Prostate gland (tissue), 2 donors: ENCODE data around the gene HIGD2A. TPM values are rescaled to one million over a fixed set of nuclear protein-coding genes. Genes with fewer than 3 reads are reported as not detected.
"Not testable (repeated sequence)": the region's sequence is repeated elsewhere in the genome, so short reads cannot be mapped to it uniquely, and the experiment has no call there.

Experiments used
- DNase-seq: peaks from one replicate; pipeline ENCODE4 v3.0.0-alpha.2; 2019; ENCODE audit warnings: low spot score
- H3K27ac ChIP-seq, 2 donors: fragments of 200-600 bp; sonication (generic); 2 replicates each; pipeline ENCODE4 v1.5.1; 2017 to 2019
- H3K27me3 ChIP-seq: fragments of 200-600 bp; sonication (generic); replicated peaks from 2 replicates; pipeline ENCODE4 v1.5.1; 2019; ENCODE audit not compliant: insufficient read depth
- H3K36me3 ChIP-seq, 2 donors: fragments of 200-600 bp; sonication (generic); 1 replicate in 1 of 2; 2 replicates in 1 of 2; pipeline versions ENCODE4 v1.5.1 to v1.8.1; 2017 to 2019
- H3K4me1 ChIP-seq: fragments of 200-600 bp; sonication (generic); replicated peaks from 2 replicates; pipeline ENCODE4 v1.5.1; 2019
- H3K4me3 ChIP-seq, 2 donors: fragments of 200-600 bp; sonication (generic); 2 replicates each; pipeline ENCODE4 v1.5.1; 2017 to 2019
- H3K9me3 ChIP-seq: fragments of 200-600 bp; sonication (generic); 2 replicates; pipeline ENCODE4 v1.5.1; 2017
- POLR2A ChIP-seq: fragments of 450-650 bp; IDR thresholded peaks from one replicate; pipeline ENCODE4 v1.6.1; 2016; ENCODE audit warnings: antibody characterized with exemption, mild to moderate bottlenecking
- POLR2AphosphoS5 ChIP-seq: sonication (generic); formaldehyde crosslinking; IDR thresholded peaks from one replicate; pipeline ENCODE4 v1.6.1; 2017; ENCODE audit warnings: antibody characterized with exemption
- WGBS: methylation state at CpG from one replicate; pipeline ENCODE4 v1.1.5; 2018; 5-methylcytosine and 5-hydroxymethylcytosine counted together
- intact Hi-C: fragments of 100-400 bp; cut with DNase I; formaldehyde crosslinking; loops from one replicate; pipeline ENCODE4 v1.14.2; 2022
- total RNA-seq, 2 donors: library from RNA; depleted of rRNA; stranded (reverse); fragments of >200 nt; gene quantifications; one replicate each; pipeline ENCODE4 v1.1.0, GENCODE V29; 2016
- TF ChIP-seq, protein P1 (sequence below), 4 experiments: fragments of 200-600 bp in 2 of 4; fragments of 450-650 bp in 2 of 4; sonication (generic) in 2 of 4; IDR thresholded peaks; 1 replicate in 3 of 4; 2 replicates in 1 of 4; pipeline ENCODE4 v1.5.1; 2016 to 2019; ENCODE audit warnings: antibody characterized with exemption in 4 of 4, mild to moderate bottlenecking in 2 of 4, moderate library complexity in 2 of 4

Gene HIGD2A
- total RNA-seq, 2 donors from 2014 or later: 172 to 203 TPM

DNA sequence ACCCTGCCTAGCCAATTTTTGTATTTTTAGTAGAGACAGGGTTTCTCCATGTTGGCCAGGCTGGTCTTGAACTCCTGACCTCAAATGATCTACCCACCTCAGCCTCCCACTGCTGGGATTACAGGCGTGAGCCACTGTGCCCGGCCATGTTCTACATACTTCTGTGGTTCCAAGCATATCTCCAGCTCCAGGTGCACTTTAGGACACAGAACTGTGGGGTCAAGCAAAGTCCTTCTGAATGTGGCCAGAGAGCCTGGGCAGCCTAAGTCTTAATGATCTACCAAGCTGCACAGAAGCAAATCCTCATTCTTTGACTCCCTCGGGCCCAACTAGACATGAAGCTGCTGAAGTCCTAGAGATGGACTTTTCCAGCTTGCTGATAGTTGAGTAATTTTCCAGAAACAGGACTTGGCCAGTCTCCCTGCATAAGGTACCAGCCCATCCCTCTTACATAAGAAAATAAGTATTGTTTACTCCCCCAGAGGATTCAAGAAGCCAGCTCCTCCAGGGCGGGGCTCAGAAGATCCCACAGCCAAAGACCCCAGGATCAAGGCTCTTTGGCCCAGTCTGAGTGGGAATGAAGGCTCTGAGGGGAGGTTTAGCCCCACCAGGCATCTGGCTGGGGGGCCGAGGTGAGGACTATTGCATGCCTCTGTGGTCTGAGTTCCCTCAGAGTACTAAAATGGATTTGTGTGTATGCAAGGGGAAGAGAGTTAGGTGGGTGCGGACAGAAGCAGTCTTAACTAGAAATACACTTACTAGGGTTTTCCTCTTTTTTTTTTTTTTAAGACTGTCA, 19.1 kb downstream of the HIGD2A start:
- Histone ChIP-seq H3K9me3 (no peaks in the 10 kb centered on the region), H3K27ac (no peak overlapping the region), H3K27me3 (no peaks in the 10 kb centered on the region), H3K4me1 (no peaks in the 10 kb centered on the region), H3K36me3 (peaks cover 0 to 2% of the 10 kb centered on the region in 2 donors), H3K4me3 (no peak overlapping the region)
- TF ChIP-seq POLR2A (no peak), POLR2AphosphoS5 (no peak)
- TF ChIP-seq, protein P1, sequence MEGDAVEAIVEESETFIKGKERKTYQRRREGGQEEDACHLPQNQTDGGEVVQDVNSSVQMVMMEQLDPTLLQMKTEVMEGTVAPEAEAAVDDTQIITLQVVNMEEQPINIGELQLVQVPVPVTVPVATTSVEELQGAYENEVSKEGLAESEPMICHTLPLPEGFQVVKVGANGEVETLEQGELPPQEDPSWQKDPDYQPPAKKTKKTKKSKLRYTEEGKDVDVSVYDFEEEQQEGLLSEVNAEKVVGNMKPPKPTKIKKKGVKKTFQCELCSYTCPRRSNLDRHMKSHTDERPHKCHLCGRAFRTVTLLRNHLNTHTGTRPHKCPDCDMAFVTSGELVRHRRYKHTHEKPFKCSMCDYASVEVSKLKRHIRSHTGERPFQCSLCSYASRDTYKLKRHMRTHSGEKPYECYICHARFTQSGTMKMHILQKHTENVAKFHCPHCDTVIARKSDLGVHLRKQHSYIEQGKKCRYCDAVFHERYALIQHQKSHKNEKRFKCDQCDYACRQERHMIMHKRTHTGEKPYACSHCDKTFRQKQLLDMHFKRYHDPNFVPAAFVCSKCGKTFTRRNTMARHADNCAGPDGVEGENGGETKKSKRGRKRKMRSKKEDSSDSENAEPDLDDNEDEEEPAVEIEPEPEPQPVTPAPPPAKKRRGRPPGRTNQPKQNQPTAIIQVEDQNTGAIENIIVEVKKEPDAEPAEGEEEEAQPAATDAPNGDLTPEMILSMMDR (IDR thresholded peaks at IDR 0.05): no peak
- DNase-seq: no peak
- WGBS: 96% methylated on average over 6 of the region's 6 CpGs
- intact Hi-C loops: no loop called here

GRCh38 chr5:176408252-176408573, 19.7 kb downstream of the HIGD2A start:
- H3K4me1 ChIP-seq, H3K36me3 ChIP-seq, H3K9me3 ChIP-seq, H3K27me3 ChIP-seq, H3K27ac ChIP-seq, DNase-seq, H3K4me3 ChIP-seq, intact Hi-C loops: not testable (repeated sequence)
- WGBS: 94% methylated on average over 10 of the region's 10 CpGs

DNA sequence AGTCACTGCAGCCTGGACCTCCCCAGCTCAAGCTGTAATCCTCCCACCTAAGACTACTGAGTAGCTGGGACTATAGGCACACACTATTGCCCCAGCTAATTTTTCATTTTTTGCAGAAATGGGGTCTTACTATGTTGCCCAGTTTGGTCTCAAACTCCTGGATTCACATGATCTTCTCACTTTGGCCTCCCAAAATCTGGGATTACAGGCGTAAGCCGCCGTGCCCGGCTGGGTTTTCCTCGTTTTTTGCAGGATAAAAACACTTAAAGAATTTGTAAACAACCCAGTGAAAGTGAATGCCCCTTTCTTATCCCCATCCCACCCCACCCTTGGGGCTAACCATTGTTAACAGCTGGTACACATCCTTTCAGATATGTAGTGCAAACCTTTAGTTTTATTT, 20.0 kb downstream of the HIGD2A start:
- no peak for DNase-seq
- WGBS: 85% methylated on average over 5 of the region's 5 CpGs
- intact Hi-C loops: no loop called here
- H3K36me3 ChIP-seq: peaks cover 0 to 2% of the 10 kb centered on the region in 2 donors
- H3K27ac ChIP-seq: no peak overlapping the region
- TF ChIP-seq, protein P1 (IDR thresholded peaks at IDR 0.05): no peak
- TF ChIP-seq POLR2AphosphoS5: no peak
- no peak for TF ChIP-seq POLR2A
- H3K4me1 ChIP-seq: no peaks in the 10 kb centered on the region
- no peak overlapping the region for H3K4me3 ChIP-seq
- no peaks in the 10 kb centered on the region for H3K9me3 ChIP-seq
- H3K27me3 ChIP-seq: no peaks in the 10 kb centered on the region

- Histone ChIP-seq H3K9me3 (no peaks in the 10 kb centered on the region), H3K4me1 (no peaks in the 10 kb centered on the region), H3K36me3 (peaks cover 0 to 2% of the 10 kb centered on the region in 2 donors), H3K27me3 (no peaks in the 10 kb centered on the region), H3K4me3 (no peak overlapping the region), H3K27ac (no peak overlapping the region)
- WGBS: 89% methylated on average over 4 of the region's 4 CpGs
- no peak for DNase-seq
- TF ChIP-seq POLR2A: no peak
- intact Hi-C loops: loop anchor here (10.0 kb wide), 2 partner anchors 165 to 235 kb away; partner anchors contain the start of gene TSPAN17
Observed at GRCh38 chr5:176409765-176410164, 21.2 kb downstream of the HIGD2A start.

DNA sequence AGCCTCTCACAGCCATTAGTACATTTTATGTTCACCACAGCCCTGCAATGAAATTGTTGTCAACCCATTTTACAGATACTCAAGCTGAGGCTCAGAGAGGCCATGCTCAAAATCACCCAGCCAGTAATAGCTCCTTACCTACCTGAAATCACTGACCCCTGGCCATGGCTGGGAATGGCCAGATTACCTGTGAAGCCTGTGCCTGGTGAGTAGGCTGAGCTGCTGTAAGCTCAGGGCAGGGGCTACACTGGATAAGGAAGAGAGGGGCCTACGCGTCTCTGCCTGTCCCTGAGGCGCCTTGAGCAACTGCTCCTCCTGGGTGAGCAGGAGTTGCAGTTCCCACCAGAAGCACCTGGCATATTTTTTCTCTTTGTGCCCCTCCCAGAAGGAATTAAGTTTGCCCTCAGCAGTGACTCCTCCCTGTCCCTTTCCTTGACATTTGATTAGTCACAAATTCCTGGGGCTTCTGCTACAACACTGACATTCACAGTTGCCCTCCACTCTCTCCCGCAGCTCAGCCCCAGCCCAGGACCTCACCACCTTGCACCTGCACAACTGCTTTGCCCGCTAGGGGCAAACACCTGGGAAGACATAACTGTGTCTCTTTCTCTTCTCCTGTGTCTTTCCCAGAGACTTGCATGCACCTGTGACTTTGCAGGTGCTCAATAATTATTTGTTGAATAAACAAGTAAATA, 22.1 kb downstream of the HIGD2A start:
- no peaks in the 10 kb centered on the region for H3K27me3 ChIP-seq
- no peaks in the 10 kb centered on the region for H3K9me3 ChIP-seq
- no peak overlapping the region for H3K4me3 ChIP-seq
- intact Hi-C loops: loop anchor here (10.0 kb wide), 2 partner anchors 164 to 234 kb away; partner anchors contain the start of gene TSPAN17
- no peak for DNase-seq
- H3K27ac ChIP-seq: no peak overlapping the region
- TF ChIP-seq, protein P1 (IDR thresholded peaks at IDR 0.05): no peak
- TF ChIP-seq POLR2AphosphoS5 (no peak), POLR2A (no peak)
- WGBS: 75% methylated on average over 5 of the region's 5 CpGs
- peaks cover 0 to 2% of the 10 kb centered on the region in 2 donors for H3K36me3 ChIP-seq
- H3K4me1 ChIP-seq: no peaks in the 10 kb centered on the region
